ENCODE measurements around the gene HS6ST3.

GRCh38 chr13:96825653-96826052 is 735.7 kb downstream of the HS6ST3 start:
- TF ChIP-seq CTCF (IDR thresholded peaks at IDR 0.05 in 8 of 11, conservative IDR thresholded peaks at IDR 0.05 in 3 of 11), result no peak
- no peak for TF ChIP-seq POLR2A (IDR thresholded peaks at IDR 0.05)
- no peak for TF ChIP-seq POLR2AphosphoS5 (IDR thresholded peaks at IDR 0.05)

All from spleen (tissue), 7 donors.